SK-N-MC (cell line): Measurements from ENCODE around the gene MRPL11.

Experiments
- EZH2 ChIP-seq: fragments of 200-600 bp; sonication (generic); IDR thresholded peaks from one replicate; pipeline ENCODE4 v1.6.1; 2017; ENCODE audit warnings: antibody characterized with exemption
- FOXP2 ChIP-seq: optimal IDR thresholded peaks from 2 replicates; pipeline ENCODE3; 2011; ENCODE audit warnings: mild to moderate bottlenecking, moderate library complexity; ENCODE audit not compliant: insufficient read depth; ENCODE audit errors: extremely low read length, control extremely low read depth
- POLR2AphosphoS5 ChIP-seq: IDR thresholded peaks from 2 replicates; pipeline ENCODE4 v1.6.1; 2012; ENCODE audit warnings: mild to moderate bottlenecking, low read depth, low read length, borderline replicate concordance

DNA sequence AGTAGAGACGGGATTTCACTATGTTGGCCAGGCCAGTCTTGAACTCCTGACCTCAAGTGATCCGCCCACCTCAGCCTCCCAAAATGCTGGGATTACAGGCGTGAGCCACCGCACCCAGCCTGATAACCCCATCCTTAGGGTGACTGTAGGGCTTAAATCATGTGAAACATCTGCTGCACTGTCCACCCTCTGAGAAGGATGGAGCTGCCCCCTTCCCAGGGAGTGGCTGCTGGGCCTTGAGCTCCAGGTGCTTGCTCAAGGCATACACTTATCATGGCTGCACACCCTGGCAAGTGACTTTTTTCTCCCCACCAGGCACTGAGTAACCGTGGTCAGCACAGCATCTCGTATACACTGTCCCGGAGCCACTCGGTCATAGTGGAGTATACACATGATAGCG lies 33.4 kb upstream of the MRPL11 start:
- no peak for TF ChIP-seq POLR2AphosphoS5
- no peak for TF ChIP-seq EZH2
- no peak for TF ChIP-seq FOXP2
